ENCODE data around the gene TBL2. TPM values are rescaled to one million over a fixed set of nuclear protein-coding genes. Genes with fewer than 3 reads are reported as not detected.
"Not testable (repeated sequence)": the region's sequence is repeated elsewhere in the genome, so short reads cannot be mapped to it uniquely, and the experiment has no call there.

The TBL2 gene
- total and polyA plus RNA-seq, 10 donors = 8.1 to 31.2 (median 24.9) TPM

DNA sequence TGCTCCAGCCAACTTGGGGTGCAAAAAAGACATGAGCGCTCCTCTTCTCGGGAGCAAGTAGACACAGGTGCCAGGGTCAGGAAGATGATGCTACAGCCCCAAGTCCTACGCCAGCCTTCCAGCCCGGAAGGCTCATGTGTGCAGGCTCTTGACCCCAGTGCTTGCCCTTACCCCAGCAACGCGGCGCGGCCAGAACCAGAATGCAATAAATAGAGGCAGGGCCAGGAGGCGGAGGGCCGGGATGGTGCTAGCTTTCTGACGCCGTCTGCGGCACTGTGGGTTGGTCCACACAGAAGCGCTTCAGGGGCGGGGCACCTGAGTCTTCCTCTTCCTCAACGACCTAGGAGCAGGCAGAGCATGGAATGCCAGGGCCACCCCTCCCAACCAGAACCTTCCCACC, 41.3 kb downstream of the TBL2 start:
- DNase-seq = no peak

DNA sequence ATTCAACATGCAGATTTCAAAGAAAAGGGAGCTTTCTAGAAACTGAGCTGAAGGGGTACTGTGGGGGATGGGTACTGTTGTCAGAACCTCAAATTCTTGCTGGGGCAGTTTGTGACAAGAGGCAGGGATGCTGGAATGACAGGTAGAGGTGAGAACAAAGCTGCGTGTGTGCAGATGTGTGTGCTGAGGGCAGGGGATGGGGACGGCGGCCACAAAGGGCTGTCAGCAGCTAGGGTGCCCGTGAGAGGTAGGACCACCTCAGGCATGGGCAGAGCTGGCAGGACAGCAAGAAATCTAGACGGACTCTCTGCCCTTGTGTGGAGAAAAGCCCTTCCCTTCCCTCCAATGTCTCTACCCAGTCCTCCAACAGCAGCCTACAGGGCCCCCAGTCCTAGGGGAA, 41.9 kb downstream of the TBL2 start:
- TF ChIP-seq POLR2A (IDR thresholded peaks at IDR 0.05) = no peak
- no peak for TF ChIP-seq POLR2AphosphoS5 (IDR thresholded peaks at IDR 0.05)
- TF ChIP-seq, protein P1, sequence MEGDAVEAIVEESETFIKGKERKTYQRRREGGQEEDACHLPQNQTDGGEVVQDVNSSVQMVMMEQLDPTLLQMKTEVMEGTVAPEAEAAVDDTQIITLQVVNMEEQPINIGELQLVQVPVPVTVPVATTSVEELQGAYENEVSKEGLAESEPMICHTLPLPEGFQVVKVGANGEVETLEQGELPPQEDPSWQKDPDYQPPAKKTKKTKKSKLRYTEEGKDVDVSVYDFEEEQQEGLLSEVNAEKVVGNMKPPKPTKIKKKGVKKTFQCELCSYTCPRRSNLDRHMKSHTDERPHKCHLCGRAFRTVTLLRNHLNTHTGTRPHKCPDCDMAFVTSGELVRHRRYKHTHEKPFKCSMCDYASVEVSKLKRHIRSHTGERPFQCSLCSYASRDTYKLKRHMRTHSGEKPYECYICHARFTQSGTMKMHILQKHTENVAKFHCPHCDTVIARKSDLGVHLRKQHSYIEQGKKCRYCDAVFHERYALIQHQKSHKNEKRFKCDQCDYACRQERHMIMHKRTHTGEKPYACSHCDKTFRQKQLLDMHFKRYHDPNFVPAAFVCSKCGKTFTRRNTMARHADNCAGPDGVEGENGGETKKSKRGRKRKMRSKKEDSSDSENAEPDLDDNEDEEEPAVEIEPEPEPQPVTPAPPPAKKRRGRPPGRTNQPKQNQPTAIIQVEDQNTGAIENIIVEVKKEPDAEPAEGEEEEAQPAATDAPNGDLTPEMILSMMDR (IDR thresholded peaks at IDR 0.05 in 8 of 11, conservative IDR thresholded peaks at IDR 0.05 in 3 of 11) = no peak
- no peaks in the 10 kb centered on the region for H3K4me1 ChIP-seq
- peaks cover 15 to 97% (median 64%) of the 10 kb centered on the region in 6 donors for H3K36me3 ChIP-seq
- no peaks in the 10 kb centered on the region for H3K9me3 ChIP-seq
- H3K4me3 ChIP-seq = no peak overlapping the region
- intact Hi-C loops (cut with DNase I; ENCODE audit: low total_unique reads) = no loop called here
- no peak for DNase-seq
- no peak overlapping the region for H3K27ac ChIP-seq
- 82 to 92% (median 90%) methylated on average over 5 of the region's 5 CpGs for WGBS, 5 donors
- H3K27me3 ChIP-seq (replicated peaks in 1 of 7) = no peaks in the 10 kb centered on the region

More for the DNA sequence above, 41.3 kb downstream of the TBL2 start:
- Histone ChIP-seq H3K4me1 (no peaks in the 10 kb centered on the region), H3K9me3 (no peaks in the 10 kb centered on the region), H3K36me3 (peaks cover 15 to 99% (median 70%) of the 10 kb centered on the region in 6 donors), H3K4me3 (no peak overlapping the region), H3K27me3 (replicated peaks in 1 of 7) (no peaks in the 10 kb centered on the region), H3K27ac (no peak overlapping the region)
- 90 to 96% (median 93%) methylated on average over 10 to 16 of the region's 16 CpGs for WGBS, 5 donors
- TF ChIP-seq POLR2AphosphoS5 (IDR thresholded peaks at IDR 0.05) = peak in 1 of 3 donors; percentile 6
- TF ChIP-seq, protein P1 (IDR thresholded peaks at IDR 0.05 in 8 of 11, conservative IDR thresholded peaks at IDR 0.05 in 3 of 11) = no peak
- intact Hi-C loops (cut with DNase I; ENCODE audit: low total_unique reads) = no loop called here

DNA sequence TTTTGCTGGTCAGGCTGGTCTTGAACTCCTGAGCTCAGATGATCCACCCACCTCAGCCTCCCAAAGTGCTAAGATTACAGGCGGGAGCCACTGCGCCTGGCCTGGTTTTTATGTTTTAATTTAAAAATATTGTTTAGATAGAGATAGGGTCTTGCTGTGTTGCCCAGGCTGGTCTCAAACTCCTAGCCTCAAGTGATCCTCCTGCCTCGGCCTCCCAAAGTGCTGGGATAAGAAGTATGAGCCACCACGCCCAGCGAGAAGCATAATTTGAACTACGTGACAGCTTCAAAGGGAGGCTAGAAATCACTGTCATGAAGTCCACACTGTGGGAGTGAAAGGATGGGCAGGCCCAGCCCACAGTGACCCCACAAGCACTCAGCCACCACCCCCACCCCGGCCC, 42.5 kb downstream of the TBL2 start:
- H3K4me3 ChIP-seq; H3K27me3 ChIP-seq (replicated peaks in 1 of 7); intact Hi-C loops (cut with DNase I; ENCODE audit: low total_unique reads); H3K4me1 ChIP-seq; DNase-seq; H3K27ac ChIP-seq; H3K9me3 ChIP-seq: not testable (repeated sequence)
- 86 to 97% (median 96%) methylated on average over 7 of the region's 7 CpGs for WGBS, 5 donors
- peaks cover 15 to 92% (median 58%) of the 10 kb centered on the region in 6 donors for H3K36me3 ChIP-seq

DNA sequence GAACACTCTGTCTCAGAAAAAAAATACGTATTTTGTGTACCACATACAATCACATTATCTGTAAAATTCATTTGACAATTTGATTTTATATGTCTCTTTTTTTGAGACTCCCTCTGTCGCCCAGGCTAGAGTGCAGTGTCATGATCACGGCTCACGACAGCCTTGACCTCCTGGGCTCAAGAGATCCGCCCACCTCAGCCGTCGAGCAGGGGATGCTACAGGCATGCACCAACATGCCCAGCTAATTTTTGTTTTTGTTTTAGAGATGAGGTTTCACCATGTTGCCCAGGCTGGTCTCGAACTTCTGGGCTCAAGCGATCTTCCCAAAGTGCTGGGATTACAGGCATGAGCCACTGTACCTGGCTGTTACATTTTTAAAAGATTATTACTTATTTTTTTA, 44.6 kb downstream of the TBL2 start:
- H3K9me3 ChIP-seq = no peaks in the 10 kb centered on the region
- WGBS, 5 donors = 82 to 92% (median 86%) methylated on average over 9 of the region's 9 CpGs
- no peaks in the 10 kb centered on the region for H3K27me3 ChIP-seq (replicated peaks in 1 of 7)
- no peaks in the 10 kb centered on the region for H3K4me1 ChIP-seq
- no peak overlapping the region for H3K4me3 ChIP-seq
- TF ChIP-seq, protein P1 (IDR thresholded peaks at IDR 0.05 in 8 of 11, conservative IDR thresholded peaks at IDR 0.05 in 3 of 11) = no peak
- intact Hi-C loops (cut with DNase I; ENCODE audit: low total_unique reads) = no loop called here
- peaks cover 11 to 70% (median 36%) of the 10 kb centered on the region in 6 donors for H3K36me3 ChIP-seq
- H3K27ac ChIP-seq = no peak overlapping the region
- no peak for DNase-seq

DNA sequence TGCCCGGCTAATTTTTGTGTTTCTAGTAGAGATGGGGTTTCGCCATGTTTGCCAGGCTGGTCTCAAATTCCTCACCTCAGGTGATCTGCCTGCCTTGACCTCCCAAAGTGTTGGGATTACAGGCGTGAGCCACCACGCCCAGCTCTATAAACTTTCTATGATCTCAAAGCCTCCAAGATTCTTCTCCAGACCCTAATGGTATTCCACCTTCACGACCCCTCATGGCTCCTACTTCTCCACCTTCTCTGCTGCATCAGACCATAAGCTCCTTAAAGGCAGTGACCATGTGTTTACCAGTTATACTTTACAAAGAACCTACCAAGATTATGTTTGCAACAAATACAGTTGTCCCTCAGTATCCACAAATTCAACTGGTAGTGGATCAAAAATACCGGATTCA, 46.2 kb downstream of the TBL2 start:
- intact Hi-C loops (cut with DNase I; ENCODE audit: low total_unique reads) = no loop called here
- Histone ChIP-seq H3K9me3 (no peaks in the 10 kb centered on the region), H3K27me3 (replicated peaks in 1 of 7) (no peaks in the 10 kb centered on the region), H3K27ac (no peak overlapping the region), H3K4me3 (no peak overlapping the region), H3K36me3 (peaks cover 7 to 55% (median 21%) of the 10 kb centered on the region in 6 donors), H3K4me1 (peaks cover 2 to 8% (median 6%) of the 10 kb centered on the region in 6 donors)
- 95 to 97% (median 97%) methylated on average over 6 of the region's 6 CpGs for WGBS, 5 donors
- TF ChIP-seq, protein P1 (IDR thresholded peaks at IDR 0.05 in 8 of 11, conservative IDR thresholded peaks at IDR 0.05 in 3 of 11) = no peak
- no peak for TF ChIP-seq POLR2AphosphoS5 (IDR thresholded peaks at IDR 0.05)
- no peak for TF ChIP-seq POLR2A (IDR thresholded peaks at IDR 0.05)
- no peak for DNase-seq

All from spleen (tissue), 11 donors.